HT-29 (cell line): ENCODE measurements around the gene ZFPL1. TPM values are rescaled to one million over a fixed set of nuclear protein-coding genes. Genes with fewer than 3 reads are reported as not detected.

Experiments
- DNase-seq: peaks from one replicate; pipeline ENCODE4 v3.0.0-alpha.2; 2015; ENCODE audit warnings: low spot score
- total RNA-seq: library from RNA; depleted of rRNA; stranded (reverse); fragments of >200 nt; shearing (Covaris generic); gene quantifications from 2 replicates; pipeline ENCODE4 v1.2.3, GENCODE V29; 2014; rRNA removed

ZFPL1 gene
- total RNA-seq = 124 and 128 TPM in 2 replicates

- peak; percentile 98 for DNase-seq
Observed at GRCh38 chr11:65083834-65084597, at the start of gene ZFPL1, which contains the start of gene CDCA5. TSS of gene ZFPL1 (plus strand) at chr11:65084222. CDS start at chr11:65084699, 477 bp downstream. TSS of gene CDCA5 (minus strand) at chr11:65084040. CDS start at chr11:65083978, 62 bp downstream.

- DNase-seq = no peak
Observed at GRCh38 chr11:65034423-65034822, 49.6 kb upstream of the ZFPL1 start.

DNA sequence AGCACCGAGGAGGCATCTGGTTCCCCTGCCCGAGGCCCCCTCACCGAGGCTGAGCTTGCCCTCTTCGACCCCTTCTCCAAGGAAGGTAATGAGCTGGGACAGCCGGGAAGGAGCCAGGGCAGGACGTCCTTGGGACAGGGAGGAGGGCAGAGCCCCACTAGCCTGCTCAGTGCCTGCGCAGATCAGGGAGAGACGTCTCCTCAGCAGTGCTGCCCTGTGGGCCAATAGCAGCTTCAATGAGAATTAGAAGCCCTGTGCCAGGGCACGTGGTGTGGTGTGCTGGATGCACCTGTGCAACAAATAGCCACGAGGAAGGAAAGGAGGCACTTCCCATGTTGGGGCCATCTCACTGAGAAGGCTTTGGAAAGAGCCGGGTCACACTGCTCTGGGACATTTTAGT, 48.4 kb upstream of the ZFPL1 start:
- DNase-seq = no peak

GRCh38 chr11:65036931-65037330, 47.1 kb upstream of the ZFPL1 start:
- peak; percentile 22 for DNase-seq

- no peak for DNase-seq
Observed at GRCh38 chr11:65040520-65040846, 43.5 kb upstream of the ZFPL1 start.

DNA sequence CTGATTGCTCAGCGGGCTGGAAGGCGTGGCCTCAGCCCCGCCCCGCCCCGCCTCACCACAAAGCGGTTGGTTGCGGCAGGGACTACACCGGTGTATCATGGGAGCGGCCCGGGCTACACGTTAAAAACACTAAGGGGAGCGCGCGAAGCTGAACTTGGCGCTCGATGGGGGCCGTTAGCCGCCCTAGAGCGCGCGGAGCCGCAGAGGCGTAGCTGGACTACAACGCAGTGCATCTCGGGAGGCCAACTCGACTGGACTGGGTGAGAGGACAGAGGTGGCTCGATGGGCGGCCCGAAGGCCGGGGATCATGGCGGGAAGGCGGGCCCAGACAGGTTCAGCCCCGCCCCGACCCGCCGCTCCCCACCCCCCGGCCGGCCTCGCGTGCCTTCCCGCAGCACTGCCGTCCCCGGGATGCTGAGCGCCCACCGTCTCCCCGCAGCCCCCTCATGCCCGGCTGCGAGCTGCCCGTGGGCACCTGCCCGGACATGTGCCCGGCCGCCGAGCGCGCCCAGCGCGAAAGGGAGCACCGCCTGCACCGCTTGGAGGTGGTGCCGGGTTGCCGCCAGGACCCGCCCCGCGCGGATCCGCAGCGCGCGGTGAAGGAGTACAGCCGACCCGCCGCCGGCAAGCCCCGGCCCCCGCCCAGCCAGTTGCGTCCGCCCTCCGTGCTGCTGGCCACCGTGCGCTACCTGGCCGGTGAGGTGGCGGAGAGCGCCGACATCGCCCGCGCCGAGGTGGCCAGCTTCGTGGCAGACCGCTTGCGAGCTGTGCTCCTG, 43.0 kb upstream of the ZFPL1 start, which contains the start of gene SAC3D1:
SAC3D1 (plus strand) TSS at position 364 of the 776 bp plus-strand sequence; CDS start at position 447, 83 bp downstream.
- peak; percentile 100 for DNase-seq

GRCh38 chr11:65042891-65043290, 41.1 kb upstream of the ZFPL1 start:
- no peak for DNase-seq

GRCh38 chr11:65043881-65044501, 40.0 kb upstream of the ZFPL1 start:
- no peak for DNase-seq

DNA sequence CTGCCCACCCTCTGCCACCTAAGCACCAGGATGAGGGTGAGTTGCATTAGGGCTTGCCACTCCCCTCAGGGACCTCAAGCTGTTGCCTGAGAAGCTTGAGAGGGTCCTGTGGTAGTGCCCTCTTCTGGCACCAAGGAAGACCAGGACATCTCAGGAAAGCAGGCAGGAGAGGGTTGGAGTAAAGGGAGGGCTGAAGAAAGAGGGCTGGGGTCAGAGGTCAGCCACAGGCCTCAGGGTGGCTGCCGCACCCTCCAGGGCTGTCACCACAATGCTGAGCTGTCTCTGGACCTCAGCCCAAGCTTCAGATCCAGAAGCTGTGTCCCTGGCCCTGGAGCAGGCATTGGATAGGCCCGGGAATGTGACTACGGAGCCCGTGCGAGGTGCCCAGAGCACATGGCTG, 39.0 kb upstream of the ZFPL1 start:
- no peak for DNase-seq

GRCh38 chr11:65045728-65046127, 38.3 kb upstream of the ZFPL1 start:
- DNase-seq = no peak

- DNase-seq = no peak
Observed at GRCh38 chr11:65047581-65048422, 36.2 kb upstream of the ZFPL1 start.

GRCh38 chr11:65051398-65051858, 32.6 kb upstream of the ZFPL1 start:
- DNase-seq = no peak

DNA sequence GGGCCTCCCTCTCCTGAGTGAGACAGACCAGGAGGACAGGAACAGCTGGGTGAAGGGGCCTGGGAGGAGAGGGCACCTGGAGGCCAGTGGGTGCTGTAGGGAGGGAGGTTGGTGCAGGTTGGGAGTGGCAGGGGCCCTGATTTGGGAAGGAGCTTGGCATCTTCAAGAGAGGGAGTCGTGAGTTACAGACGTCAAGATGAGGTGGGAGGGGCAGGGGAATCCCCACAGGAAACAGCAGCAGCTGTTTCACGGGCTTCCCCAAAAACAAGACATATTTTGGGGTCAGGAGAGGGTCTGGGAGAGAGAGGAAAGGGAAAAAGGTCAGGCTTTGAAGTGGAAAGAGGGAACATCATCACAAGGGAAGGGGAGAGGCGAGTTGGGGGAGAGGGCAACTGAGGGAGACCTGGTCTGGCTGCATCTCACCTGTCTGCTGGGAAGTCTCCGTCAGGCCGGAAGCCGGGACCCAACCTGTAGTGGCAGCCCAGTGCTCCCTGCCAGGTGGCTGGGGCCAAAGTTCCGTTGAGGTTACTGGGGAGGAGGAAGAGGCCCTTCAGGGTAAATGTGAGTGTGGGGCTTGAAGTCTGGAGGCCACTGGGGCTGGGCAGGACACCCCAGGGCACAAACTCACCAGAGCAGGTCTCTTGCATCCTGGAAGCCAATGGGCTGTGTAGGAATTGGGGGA, 30.1 kb upstream of the ZFPL1 start:
- no peak for DNase-seq

- no peak for DNase-seq
Observed at GRCh38 chr11:65055538-65055937, 28.5 kb upstream of the ZFPL1 start.

DNA sequence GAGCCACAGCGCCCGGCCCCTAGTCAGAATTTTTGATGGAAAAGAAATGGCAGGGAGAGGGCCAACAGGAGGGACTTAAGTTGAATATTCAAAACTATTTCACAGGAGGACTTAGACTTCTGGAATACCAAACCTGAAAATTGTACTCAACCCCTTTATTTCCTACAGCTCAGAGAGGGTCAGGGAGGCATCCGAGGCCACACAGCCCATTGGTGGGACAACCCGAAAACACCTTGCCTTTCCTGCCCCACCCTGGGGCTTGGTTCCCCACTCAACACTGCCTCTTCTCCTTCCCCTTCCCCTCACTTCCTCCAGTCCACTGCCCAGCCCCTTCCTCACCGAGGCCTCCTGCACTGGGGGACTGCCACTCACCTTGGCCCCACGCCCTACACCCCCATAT, 27.0 kb upstream of the ZFPL1 start:
- DNase-seq = no peak

DNA sequence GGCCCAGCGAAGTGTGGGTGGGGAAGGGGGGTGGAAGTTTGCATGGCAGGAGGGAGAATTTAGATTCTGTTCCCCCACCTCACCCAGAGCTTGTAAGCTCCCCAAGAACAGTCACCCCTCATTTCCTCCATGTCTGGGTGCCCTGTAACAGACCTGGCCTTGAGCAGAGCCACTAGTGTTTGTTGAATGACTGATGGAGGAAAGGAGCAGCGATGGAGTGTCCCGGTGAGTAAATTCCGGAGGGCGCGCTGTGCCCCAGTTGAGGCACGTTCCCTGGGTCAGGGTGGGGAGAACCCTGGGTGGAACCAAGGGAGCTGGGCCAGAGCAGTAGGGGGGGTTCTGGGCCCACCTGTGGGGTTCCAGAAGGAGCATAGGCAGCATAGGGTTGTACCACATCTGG, 26.5 kb upstream of the ZFPL1 start:
- no peak for DNase-seq

GRCh38 chr11:65058012-65058411, 26.0 kb upstream of the ZFPL1 start:
- no peak for DNase-seq

DNA sequence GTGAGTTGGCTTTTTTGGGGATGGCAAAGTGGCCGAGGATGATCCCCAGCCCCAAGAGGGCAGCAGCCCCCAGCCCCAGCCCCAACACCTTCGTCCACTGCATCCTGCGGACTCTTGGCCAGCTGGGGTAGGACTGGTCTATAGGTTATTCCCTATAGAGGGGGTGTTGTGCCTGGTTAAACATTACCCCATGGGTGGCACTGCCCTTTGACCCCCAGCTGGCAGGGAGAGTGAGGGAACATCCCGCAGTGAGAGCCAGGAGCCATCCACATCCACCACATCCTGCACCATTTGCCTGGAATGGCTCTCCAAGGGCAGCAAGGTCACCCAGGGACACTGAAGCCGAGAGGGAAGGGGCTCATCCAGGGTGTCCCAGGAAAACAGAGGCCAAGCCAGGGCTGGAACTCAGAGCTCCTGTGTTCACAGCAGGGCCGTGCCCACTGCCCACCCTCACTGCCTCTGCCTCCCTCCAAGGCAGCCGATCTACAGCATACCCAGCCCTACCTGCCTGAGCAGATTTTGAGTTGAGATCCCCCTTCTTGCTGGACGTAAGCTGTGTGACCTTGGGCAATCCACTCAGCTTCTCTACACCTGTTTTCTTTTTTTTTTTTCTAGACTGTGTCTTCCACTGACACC, 25.5 kb upstream of the ZFPL1 start, which contains the start of gene NAALADL1:
NAALADL1 (minus strand) TSS at position 135 of the 636 bp plus-strand sequence; CDS start at position 103, 32 bp downstream.
- DNase-seq = no peak

- no peak for DNase-seq
Observed at GRCh38 chr11:65059523-65059922, 24.5 kb upstream of the ZFPL1 start.
